ENCODE measurements around the gene SPAG16.

SPAG16 gene

DNA sequence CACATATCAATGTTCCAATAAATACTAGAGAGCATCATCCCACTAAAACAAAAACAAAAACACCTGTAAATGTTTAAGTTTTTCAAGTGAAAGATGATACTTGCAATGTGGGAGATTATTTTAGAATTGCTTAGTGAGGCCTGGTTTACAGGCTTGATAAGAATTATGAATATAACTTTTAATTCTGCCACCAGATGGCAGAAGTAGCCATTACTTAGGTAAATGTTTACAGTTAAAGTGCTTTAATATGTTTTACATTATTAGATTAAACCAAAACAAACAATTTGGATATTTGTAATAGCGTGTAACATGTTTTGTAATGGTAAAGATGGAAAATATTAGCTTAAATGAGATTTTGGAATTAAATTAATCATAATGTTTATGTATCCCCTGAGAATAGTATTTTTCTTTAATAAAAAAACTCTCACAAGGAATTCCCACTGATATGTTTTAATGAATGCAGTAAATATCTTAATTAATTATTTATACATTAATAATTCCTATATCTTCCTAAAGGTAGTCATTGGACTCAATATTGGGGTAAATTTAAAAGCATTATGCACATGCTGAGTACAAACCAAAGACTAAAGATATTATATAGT lies 522.0 kb downstream of the SPAG16 start:
- DNase-seq (ENCODE audit: low read depth, low spot score) = no peak

DNA sequence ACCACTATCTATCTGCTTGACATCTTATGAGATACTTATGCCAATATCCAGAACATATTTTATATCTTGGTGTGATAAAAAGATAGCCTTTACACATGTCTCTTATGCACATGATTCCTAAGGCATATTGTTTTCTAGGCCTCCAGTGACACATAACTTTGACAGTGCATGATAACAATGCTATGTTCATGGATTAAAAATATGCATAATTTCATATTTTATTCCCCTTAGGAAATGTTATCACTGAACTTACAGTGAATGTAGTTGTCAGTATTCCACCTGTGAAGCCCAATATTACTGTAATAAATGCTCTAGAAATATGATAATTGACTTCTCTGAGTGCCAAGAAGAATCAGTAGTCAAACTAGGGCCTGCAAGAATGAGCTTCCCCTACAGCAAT lies 532.3 kb downstream of the SPAG16 start:
- DNase-seq (ENCODE audit: low read depth, low spot score) = no peak

DNA sequence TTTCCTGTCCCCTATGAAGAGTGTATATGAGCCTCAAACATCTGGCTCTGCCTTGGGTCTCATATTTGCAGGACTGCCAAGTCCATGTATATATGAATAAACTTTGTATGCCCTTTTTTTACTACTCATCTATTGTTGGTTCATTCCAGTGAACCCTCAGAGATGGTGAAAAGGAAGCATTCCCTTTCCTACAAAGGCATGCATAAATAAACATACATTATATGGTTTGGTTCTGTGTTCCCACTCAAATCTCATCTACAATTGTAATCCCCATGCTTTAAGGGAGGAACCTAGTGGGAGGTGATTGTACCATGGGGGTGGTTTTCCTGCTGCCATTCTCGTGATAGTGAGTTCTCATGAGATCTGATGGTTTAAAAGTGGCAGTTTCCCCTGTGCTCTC lies 534.2 kb downstream of the SPAG16 start:
- no peak for DNase-seq (ENCODE audit: low read depth, low spot score)

DNA sequence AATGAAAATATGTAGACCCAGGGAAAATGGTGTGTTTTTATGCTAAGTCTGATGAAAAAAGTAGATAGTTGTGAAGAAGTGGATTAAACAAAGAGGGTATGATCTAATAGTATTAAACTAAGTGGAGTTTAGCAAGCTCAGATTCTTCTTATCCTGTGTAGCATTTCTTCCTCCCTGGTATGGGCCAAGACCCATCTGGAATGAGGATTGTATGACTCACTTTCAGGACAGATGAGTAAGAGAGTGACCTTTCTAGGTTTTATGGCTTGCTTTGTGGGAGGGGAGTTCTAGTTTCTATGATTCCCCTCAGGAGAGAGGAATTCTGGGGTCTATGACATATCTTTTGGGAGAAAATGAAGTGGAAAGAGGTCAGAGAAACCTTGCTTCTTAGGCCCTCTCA lies 550.1 kb downstream of the SPAG16 start:
- no peak for DNase-seq (ENCODE audit: low read depth, low spot score)

DNA sequence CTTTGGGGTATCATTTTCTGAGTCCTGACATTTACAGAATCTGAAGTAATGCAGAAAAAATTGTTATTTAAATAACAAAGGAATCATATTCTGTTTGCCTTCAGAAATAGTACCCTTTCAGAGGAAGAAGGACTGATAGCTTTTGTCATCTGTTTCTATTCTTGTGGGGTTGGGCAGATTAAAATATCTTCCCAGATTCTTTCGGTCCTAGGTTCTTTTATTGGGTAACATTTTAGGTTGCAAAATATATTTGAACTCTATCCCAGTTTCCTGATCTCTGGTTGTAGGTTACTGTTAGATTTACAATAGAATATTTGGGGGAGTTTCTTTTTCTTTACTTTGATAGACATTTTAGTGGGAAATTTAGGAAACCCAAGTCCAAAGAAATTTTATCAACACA lies 550.5 kb downstream of the SPAG16 start:
- DNase-seq (ENCODE audit: low read depth, low spot score) = no peak

DNA sequence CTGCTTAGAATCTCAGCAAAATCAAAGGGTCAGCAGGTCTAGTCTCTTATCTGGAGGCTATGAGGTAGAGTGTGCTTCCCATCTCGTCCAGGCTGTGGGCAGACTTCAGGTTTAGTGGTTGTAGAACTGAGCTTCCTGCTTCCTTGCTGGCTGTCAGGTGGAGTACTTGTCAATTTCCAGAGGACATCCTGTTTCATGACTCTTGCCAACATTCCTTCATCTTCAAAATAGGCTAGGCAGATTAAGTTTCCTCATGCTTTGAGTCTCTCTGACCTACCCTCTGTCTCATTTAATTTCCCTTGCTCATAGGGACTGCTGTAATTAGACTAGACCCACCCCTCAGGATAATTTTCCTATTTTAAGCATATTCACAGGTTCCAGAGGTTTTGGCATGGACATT lies 562.6 kb downstream of the SPAG16 start:
- DNase-seq (ENCODE audit: low read depth, low spot score) = no peak

DNA sequence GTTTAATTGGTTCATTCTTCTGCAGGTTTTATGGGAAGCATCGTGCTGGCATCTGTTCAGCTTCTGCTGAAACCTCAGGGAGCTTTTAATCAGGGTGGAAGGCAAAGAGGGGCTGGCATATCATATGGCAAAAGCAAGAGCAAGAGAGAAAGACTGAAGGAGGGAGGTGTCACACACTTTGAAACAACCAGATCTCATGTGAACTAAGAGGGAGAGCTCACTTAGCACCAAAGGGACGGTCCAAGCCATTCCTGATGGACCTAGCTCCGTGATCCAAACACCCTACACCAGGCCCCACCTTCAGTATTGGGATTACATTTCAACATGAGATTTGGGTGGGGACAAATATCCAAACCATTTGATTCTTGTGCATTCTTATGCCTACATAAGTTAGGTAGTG lies 563.1 kb downstream of the SPAG16 start:
- no peak for DNase-seq (ENCODE audit: low read depth, low spot score)

DNA sequence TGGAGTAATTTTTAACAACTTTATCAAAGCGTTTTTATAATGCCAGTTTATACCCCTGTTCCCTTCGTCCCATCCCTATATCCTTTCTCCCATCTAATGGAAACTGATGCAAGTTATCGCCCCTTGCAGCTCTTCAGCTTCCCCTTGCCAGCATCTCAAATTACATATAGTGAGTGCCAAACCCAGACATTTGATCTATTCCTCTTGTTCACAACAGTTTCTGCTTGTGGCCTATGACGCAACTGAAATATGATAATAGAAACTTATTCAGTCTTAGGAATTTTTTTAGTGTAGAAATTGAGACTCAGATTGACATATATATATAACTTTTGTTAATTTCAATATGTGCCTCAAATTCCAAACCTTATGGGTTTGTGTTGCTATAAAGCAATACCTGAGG lies 564.4 kb downstream of the SPAG16 start:
- DNase-seq (ENCODE audit: low read depth, low spot score) = no peak

DNA sequence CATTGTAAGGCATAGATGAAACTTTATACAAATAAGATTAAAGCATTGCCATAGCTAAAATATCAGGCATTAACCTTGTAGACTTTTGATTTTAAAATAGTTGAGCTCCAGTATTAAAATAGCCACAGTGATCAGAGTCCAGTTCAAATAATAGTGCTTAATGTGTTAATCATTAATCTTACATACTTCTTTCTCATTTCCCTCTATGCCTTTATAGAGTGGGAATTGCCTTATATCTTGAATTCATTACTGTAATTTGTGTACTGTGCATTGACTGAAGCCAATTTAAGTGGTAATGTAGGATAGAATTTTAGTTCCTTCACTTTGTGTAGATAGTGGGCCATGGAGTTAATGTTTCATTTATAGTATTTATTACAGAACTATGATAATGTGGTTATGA lies 577.4 kb downstream of the SPAG16 start:
- DNase-seq (ENCODE audit: low read depth, low spot score) = no peak

DNA sequence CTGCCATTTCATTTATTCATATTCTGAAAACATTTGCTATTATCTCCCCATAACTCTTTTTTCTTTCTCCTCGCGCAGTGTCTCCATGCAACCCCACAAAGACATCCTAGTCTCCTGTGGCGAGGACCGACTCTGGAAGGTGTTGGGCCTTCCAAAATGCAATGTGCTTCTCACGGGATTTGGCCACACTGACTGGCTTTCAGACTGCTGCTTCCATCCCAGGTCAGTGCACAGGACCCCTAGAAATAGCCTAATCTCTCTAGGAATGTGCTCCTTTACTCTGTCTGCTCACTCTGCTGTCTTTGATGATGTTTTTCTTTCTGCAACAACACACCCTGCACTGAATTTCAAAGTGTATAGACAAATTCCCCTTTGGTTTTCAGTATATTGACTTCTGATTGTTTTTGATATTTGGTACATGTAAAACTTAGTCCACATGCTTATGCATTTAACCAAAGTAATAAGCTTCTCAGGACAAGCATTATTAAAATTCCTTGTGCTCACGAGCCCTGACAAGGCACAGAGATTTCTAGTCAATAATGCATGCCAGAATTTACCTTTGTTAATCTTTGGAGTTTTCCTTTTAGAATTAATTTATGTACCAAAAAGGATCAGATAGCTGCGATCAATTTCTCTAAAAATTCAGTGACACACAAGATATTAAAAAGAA lies 578.3 kb downstream of the SPAG16 start:
- no peak for DNase-seq (ENCODE audit: low read depth, low spot score)

DNA sequence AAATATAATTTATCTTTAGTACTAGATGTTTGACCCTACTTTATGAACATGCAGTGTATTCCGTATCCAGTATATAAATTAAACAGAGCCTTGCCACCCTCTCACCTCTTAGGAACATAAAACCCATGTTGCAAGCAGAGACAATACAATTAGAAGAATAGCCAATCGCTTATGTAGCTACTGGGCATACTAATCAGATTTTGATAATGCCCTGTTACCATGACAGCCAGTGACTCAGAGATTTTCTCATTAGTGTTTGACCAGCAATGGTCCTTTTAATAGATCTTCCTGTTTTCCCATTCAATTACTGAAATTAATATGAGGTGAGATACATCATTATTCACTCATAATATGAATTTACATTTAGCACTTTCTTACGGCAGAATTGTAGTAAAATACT lies 579.3 kb downstream of the SPAG16 start:
- DNase-seq (ENCODE audit: low read depth, low spot score) = no peak

DNA sequence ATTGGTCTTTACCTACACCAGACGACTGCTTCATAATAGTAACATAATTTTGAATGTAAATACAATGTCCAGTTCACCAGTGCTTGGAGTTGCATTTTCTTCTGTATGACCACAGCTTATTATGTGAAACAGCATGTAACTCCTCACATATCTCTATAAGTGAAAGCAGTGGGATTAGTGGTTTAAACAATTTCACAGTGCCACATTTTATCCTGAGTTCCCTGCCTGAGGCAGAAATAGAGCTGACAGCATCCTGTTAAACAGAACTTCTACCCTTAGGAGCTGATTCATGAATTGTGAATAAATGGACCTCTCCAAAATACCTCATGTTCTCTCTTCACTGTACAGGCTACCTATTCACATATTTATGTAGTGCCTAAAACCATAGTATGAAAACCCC lies 584.3 kb downstream of the SPAG16 start:
- no peak for DNase-seq (ENCODE audit: low read depth, low spot score)

DNA sequence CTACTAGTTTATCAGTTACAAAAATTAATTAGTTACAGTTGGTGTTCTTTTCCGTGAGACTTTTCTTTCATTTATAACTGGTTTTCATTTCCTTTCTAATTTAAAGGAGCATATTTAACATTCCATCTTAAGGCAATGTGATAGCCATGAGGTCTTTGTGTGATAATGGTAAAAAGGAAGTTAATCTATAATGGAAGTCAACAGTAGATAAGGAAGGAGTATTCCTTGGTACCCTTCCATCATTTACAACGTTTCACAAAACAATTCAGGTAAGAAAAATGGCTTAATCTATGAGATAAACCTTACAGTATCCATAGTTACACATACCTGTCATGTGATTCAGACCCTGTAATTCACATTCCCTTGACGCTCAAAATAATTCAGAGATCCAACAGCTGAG lies 601.2 kb downstream of the SPAG16 start:
- DNase-seq (ENCODE audit: low read depth, low spot score) = no peak

DNA sequence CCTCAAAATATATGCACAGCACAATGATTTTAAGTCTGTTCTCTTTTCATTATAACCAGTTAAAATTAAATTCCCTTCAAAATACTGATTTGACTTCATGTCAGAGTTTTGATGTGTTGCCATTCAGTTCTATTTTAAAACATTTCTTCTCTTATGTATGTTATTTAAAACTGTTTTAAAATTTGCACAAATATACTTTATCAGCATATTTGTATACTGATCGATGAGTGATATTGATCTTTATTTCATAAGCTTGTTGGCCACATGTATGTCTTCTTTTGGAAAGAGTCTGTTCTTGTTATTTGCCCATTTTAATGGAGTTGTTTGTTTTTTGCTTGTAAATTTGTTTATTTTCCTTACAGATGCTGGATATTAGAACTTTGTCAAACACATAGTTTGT lies 630.2 kb downstream of the SPAG16 start:
- DNase-seq (ENCODE audit: low read depth, low spot score) = no peak

DNA sequence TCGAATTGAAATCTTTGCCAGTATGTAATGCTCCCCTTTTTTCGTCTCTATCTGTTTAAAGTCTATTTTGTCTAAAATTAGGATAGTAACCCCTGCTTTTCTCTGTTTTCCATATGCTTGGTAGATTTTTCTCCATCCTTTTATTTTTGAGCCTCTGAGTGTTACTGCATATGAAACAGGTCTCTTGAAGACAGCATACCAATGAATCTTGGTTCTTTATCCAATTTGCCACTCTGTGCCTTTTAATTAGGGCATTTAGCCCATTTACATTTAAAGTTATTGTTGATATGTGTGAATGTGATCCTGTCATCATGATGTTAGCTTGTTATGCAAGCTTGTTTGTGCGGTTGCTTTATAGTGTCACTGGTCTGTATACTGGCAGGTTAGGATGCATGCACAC lies 635.8 kb downstream of the SPAG16 start:
- DNase-seq (ENCODE audit: low read depth, low spot score) = no peak

DNA sequence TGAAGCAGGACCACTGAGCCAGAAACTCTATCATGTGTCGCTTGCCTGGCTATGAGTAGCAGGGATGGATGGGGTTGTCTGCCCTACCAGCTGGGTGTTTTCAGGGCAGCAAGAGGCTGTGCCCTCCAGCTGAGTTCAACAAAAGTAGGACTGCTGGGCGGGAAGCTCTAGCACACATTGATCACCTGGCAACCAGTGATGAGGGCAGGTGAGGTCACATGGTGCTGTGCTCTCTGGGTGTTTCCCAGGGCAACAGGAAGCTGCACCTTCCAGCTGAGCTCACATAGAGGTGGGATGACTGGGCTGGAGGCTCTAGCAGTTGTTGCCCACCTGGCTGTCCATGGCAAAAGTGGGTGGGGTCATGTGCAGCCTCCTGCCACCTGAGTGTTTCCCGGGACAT lies 639.3 kb downstream of the SPAG16 start:
- DNase-seq (ENCODE audit: low read depth, low spot score) = no peak

DNA sequence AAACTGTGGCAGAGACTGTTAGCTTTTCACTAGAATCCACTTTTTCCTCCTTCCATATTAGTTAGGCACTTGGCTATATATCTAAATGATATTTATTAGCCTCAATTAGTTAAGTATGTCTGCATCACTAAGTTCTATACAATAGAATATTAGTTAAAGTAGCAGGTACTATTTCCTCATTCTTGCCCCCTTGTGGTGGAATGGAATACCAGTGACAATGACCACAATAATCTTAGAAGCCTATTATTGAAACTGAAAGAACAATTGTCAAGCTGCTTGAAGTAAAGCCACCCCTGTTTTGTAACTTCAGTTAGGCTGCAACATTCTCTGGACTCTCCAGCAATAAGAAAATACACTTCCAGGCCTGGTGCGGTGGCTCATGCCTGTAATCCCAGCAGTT lies 650.3 kb downstream of the SPAG16 start:
- DNase-seq (ENCODE audit: low read depth, low spot score) = no peak

DNA sequence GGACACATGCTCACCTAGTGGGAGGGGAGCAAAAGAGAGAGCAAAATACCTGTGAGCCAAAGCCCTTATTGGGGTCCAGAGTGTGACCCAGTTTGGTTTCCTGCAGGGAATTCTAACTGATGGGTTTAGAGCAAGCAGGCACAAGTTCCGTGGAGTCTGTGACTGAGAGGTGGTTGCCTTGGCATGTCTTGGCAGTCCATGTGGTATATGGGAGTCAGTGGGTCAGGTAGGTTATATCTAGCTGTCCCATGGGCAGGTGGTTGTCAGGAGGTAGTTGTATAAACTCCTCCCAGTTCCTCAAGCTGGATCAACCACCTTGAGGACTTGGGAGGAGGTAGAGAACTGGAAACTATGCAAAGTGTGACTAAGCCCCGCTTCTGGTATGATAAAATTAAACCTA lies 673.8 kb downstream of the SPAG16 start:
- DNase-seq (ENCODE audit: low read depth, low spot score) = no peak

DNA sequence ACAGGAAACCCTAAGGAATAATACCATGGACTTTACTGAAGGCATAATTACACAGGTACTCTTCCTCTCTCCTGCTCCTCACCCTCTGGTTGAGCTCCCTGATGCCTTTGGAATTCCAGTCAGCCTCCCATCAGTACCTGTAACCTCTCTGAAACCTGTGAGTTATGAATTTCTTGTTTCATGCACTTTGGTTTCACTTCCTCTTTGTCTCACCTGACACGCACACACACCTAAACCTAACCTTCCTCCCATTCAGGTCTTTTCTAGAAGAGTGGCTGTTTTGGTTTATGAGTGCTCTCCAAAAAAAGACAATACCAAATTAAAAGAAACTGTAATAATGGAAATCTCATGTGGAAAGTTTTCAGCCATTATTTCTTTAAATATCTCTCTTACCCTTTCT lies 675.3 kb downstream of the SPAG16 start:
- no peak for DNase-seq (ENCODE audit: low read depth, low spot score)

DNA sequence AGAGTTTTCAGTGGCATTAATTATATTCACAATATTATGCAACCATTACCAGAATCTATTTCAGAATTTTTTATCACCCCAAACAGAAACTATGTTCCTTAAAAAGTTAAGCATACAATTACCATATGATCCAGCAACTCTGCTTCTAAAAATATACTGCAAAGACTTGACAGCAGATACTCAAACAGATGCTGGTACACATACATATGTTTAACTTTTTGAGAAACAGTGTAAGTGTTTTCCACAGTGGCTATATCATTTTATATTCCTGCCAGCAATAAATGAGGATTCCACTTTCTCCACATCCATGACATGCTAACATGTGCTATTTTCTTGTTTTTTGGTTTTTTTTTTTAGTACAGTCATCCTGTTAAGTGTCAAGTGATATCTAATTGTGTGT lies 687.3 kb downstream of the SPAG16 start:
- no peak for DNase-seq (ENCODE audit: low read depth, low spot score)

DNA sequence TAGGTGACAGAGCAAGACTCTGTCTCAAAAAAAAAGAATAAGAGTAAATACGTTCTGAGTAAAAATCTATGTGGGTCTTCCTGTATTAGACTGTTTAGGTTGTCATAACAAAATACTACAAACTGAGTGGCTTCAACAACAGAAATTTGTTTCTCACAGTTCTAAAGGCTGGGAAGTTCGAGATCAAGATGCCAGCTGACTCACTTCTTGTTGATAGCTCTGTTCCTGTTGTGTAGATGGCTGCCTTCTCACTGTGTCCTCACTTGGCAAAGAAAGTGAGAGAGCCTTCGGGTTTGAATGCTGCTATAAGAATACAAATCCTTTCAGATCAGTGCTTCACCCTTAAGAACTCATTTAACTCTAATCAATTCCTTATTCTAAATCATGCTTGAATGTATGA lies 696.6 kb downstream of the SPAG16 start:
- no peak for DNase-seq (ENCODE audit: low read depth, low spot score)

DNA sequence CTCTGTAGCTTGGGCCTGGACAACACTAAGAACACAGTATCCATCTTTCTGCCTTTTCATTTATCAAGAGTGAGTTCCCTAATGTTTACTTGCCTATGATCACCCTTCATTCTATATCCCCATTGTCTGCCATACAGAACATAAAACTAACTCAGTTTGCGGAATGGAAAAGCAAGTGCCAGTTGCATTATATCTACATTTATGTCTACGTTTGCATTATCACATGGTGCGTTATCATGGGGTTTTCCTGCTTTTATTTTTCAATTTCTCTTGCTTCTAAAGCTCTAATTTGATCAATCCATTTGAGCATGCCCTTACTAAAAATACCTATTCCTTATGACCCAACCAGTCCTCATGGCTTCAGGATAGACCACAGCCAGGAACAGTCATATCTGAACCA lies 704.9 kb downstream of the SPAG16 start:
- DNase-seq (ENCODE audit: low read depth, low spot score) = no peak

DNA sequence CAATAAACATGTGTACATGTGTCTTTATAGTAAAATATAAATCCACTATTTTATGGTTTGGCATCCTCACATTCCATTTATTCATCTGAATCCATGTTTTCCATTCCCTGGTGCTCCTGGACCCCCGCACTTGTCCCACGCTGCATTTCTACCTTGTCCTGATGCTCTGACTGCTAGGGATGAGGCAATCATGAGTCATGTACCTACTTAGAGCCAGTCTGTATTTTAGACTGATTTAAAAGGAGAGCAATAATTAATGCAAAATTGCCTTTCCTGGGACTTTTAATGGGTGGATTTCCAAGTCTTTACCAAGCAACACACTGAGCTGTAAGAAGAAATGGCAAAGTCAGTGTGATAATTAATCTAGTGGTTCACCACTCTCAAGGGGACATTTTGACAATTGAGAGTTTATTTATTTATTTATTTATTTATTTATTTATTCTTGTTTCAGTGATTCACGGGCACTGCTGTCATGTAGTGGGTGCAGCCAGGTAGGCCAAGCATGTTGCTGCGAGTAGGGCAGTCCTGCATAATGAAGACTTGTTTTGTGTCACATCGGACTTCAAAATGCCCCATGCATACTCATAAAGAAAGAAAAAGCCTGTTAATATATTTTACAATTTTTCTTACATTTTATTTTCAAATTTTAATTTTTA lies 707.3 kb downstream of the SPAG16 start:
- no peak for DNase-seq (ENCODE audit: low read depth, low spot score)

Measured in brain pericyte (primary cell).